Duodenal mucosa (tissue), 2 donors: ENCODE measurements around the gene CDHR2.

Experiments
- H3K27ac ChIP-seq: one replicate; pipeline ENCODE4 v1.7.0; 2013; ENCODE audit warnings: low read depth, low read length
- H3K27me3 ChIP-seq, 2 donors: one replicate each; pipeline ENCODE4 v1.7.0; 2013; ENCODE audit warnings: low read length in 2 of 2, control low read depth in 1 of 2; ENCODE audit not compliant: insufficient read depth in 2 of 2, control insufficient read depth in 1 of 2
- H3K36me3 ChIP-seq, 2 donors: one replicate each; pipeline ENCODE4 v1.7.0; 2013; ENCODE audit warnings: low read length in 2 of 2, control low read depth in 1 of 2; ENCODE audit not compliant: insufficient read depth in 2 of 2, control insufficient read depth in 1 of 2
- H3K4me1 ChIP-seq, 2 donors: one replicate each; pipeline ENCODE4 v1.7.0; 2013; ENCODE audit warnings: low read length in 2 of 2, control low read depth in 1 of 2; ENCODE audit not compliant: insufficient read depth in 2 of 2, control insufficient read depth in 1 of 2
- H3K4me3 ChIP-seq, 2 donors: one replicate each; pipeline ENCODE4 v1.7.0; 2013; ENCODE audit warnings: low read length in 2 of 2, low read depth in 1 of 2
- H3K9ac ChIP-seq, 2 donors: one replicate each; pipeline ENCODE4 v1.7.0; 2013; ENCODE audit warnings: low read length in 2 of 2, low read depth in 1 of 2
- H3K9me3 ChIP-seq, 2 donors: one replicate each; pipeline ENCODE4 v1.7.0; 2013; ENCODE audit warnings: low read length in 2 of 2, control low read depth in 1 of 2; ENCODE audit not compliant: control insufficient read depth in 1 of 2

CDHR2 gene

GRCh38 chr5:176564002-176564401 is 14.9 kb downstream of the CDHR2 start:
- Histone ChIP-seq H3K4me3 (no peak overlapping the region), H3K9me3 (no peaks in the 10 kb centered on the region), H3K9ac (no peak overlapping the region), H3K27ac (no peak overlapping the region), H3K4me1 (no peaks in the 10 kb centered on the region), H3K36me3 (peaks cover 0 to 2% of the 10 kb centered on the region in 2 donors), H3K27me3 (no peaks in the 10 kb centered on the region)

GRCh38 chr5:176565760-176566288 is 16.7 kb downstream of the CDHR2 start:
- Histone ChIP-seq H3K9me3 (no peaks in the 10 kb centered on the region), H3K9ac (no peak overlapping the region), H3K4me1 (no peaks in the 10 kb centered on the region), H3K27me3 (no peaks in the 10 kb centered on the region), H3K27ac (no peak overlapping the region), H3K4me3 (no peak overlapping the region), H3K36me3 (peaks cover 0 to 2% of the 10 kb centered on the region in 2 donors)

GRCh38 chr5:176568657-176569056 is 19.5 kb downstream of the CDHR2 start:
- H3K27me3 ChIP-seq: no peaks in the 10 kb centered on the region
- H3K4me3 ChIP-seq: no peak overlapping the region
- H3K27ac ChIP-seq: no peak overlapping the region
- H3K36me3 ChIP-seq: peaks cover 0 to 8% of the 10 kb centered on the region in 2 donors
- H3K9me3 ChIP-seq: no peaks in the 10 kb centered on the region
- H3K4me1 ChIP-seq: no peaks in the 10 kb centered on the region
- no peak overlapping the region for H3K9ac ChIP-seq

- Histone ChIP-seq H3K27me3 (no peaks in the 10 kb centered on the region), H3K4me1 (no peaks in the 10 kb centered on the region), H3K9me3 (no peaks in the 10 kb centered on the region), H3K9ac (no peak overlapping the region), H3K4me3 (no peak overlapping the region), H3K27ac (no peak overlapping the region), H3K36me3 (peaks cover 0 to 11% of the 10 kb centered on the region in 2 donors)
Observed at GRCh38 chr5:176570044-176570443, 20.9 kb downstream of the CDHR2 start.

GRCh38 chr5:176573564-176574296 is 24.6 kb downstream of the CDHR2 start:
- Histone ChIP-seq H3K4me3 (no peak overlapping the region), H3K9ac (no peak overlapping the region)

GRCh38 chr5:176574297-176574591 is 25.1 kb downstream of the CDHR2 start:
- peaks cover 2 to 30% of the 10 kb centered on the region in 2 donors for H3K36me3 ChIP-seq
- no peaks in the 10 kb centered on the region for H3K4me1 ChIP-seq
- no peak overlapping the region for H3K4me3 ChIP-seq
- no peak overlapping the region for H3K27ac ChIP-seq
- no peaks in the 10 kb centered on the region for H3K27me3 ChIP-seq
- H3K9me3 ChIP-seq: no peaks in the 10 kb centered on the region
- H3K9ac ChIP-seq: no peak overlapping the region

More at GRCh38 chr5:176573564-176574296, 24.6 kb downstream of the CDHR2 start:
- Histone ChIP-seq H3K36me3 (peaks cover 2 to 29% of the 10 kb centered on the region in 2 donors), H3K9me3 (no peaks in the 10 kb centered on the region), H3K4me1 (no peaks in the 10 kb centered on the region), H3K27me3 (no peaks in the 10 kb centered on the region), H3K27ac (no peak overlapping the region)

- Histone ChIP-seq H3K27me3 (no peaks in the 10 kb centered on the region), H3K4me1 (no peaks in the 10 kb centered on the region), H3K36me3 (peaks cover 2 to 34% of the 10 kb centered on the region in 2 donors), H3K27ac (no peak overlapping the region), H3K4me3 (no peak overlapping the region), H3K9ac (no peak overlapping the region), H3K9me3 (no peaks in the 10 kb centered on the region)
Observed at GRCh38 chr5:176575066-176575465, 25.9 kb downstream of the CDHR2 start.

- H3K9me3 ChIP-seq: no peaks in the 10 kb centered on the region
- H3K4me3 ChIP-seq: no peak overlapping the region
- no peak overlapping the region for H3K27ac ChIP-seq
- H3K36me3 ChIP-seq: peaks cover 2 to 34% of the 10 kb centered on the region in 2 donors
- no peaks in the 10 kb centered on the region for H3K4me1 ChIP-seq
- H3K9ac ChIP-seq: no peak overlapping the region
- no peaks in the 10 kb centered on the region for H3K27me3 ChIP-seq
Observed at GRCh38 chr5:176575488-176576422, 26.6 kb downstream of the CDHR2 start.

GRCh38 chr5:176577312-176578176 is 28.4 kb downstream of the CDHR2 start:
- Histone ChIP-seq H3K4me1 (no peaks in the 10 kb centered on the region), H3K27ac (no peak overlapping the region), H3K4me3 (no peak overlapping the region), H3K36me3 (peaks cover 2 to 38% of the 10 kb centered on the region in 2 donors), H3K9ac (no peak overlapping the region), H3K9me3 (no peaks in the 10 kb centered on the region), H3K27me3 (no peaks in the 10 kb centered on the region)
